CD4-positive, alpha-beta T cell (primary cell): ENCODE results near the gene COL24A1. TPM values are rescaled to one million over a fixed set of nuclear protein-coding genes. Genes with fewer than 3 reads are reported as not detected.

ENCODE experiments used
- ATAC-seq: fragments of 200-7000 bp; cut with Tn5 transposase; one replicate; pipeline ENCODE4 v1.10.0; 2022; ENCODE audit warnings: mild to moderate bottlenecking; ENCODE audit not compliant: poor library complexity
- CTCF ChIA-PET: fragments of 350-600 bp; sonication (Branson Sonifier 250); formaldehyde crosslinking; loops from one replicate; lab custom pipeline; 2021; ENCODE audit warnings: antibody characterized with exemption, inconsistent platforms; lab: Charles Lee
- POLR2A ChIA-PET: fragments of 350-600 bp; sonication (Branson Sonifier 250); formaldehyde crosslinking; loops from one replicate; lab custom pipeline; 2021; ENCODE audit warnings: antibody characterized with exemption, inconsistent platforms; lab: Charles Lee
- DNase-seq, 14 experiments: peaks; one replicate each; pipeline ENCODE4 v3.0.0-alpha.2; 2013 to 2020; ENCODE audit warnings: mixed read lengths in 2 of 14
- H3K27ac ChIP-seq, 2 donors: one replicate each; pipeline versions ENCODE4 v1.5.1 to v1.7.0; 2013; ENCODE audit warnings: low read length in 2 of 2, low read depth in 1 of 2, mild to moderate bottlenecking in 1 of 2
- H3K27me3 ChIP-seq, 2 experiments: 1 replicate in 1 of 2; 2 replicates in 1 of 2; pipeline versions ENCODE4 v1.6.1 to v1.7.0; 2013; ENCODE audit warnings: low read length in 2 of 2, control low read depth in 1 of 2, mild to moderate bottlenecking in 1 of 2, moderate library complexity in 1 of 2; ENCODE audit not compliant: insufficient read depth in 2 of 2, control insufficient read depth in 1 of 2
- H3K36me3 ChIP-seq: one replicate; pipeline ENCODE4 v1.6.1; 2013; ENCODE audit warnings: low read length, control low read depth; ENCODE audit not compliant: insufficient read depth
- H3K4me1 ChIP-seq: one replicate; pipeline ENCODE4 v1.6.1; 2013; ENCODE audit warnings: low read length, control low read depth; ENCODE audit not compliant: insufficient read depth
- H3K4me3 ChIP-seq: one replicate; pipeline ENCODE4 v1.5.1; 2013; ENCODE audit warnings: mild to moderate bottlenecking, low read length, moderate library complexity
- H3K9me3 ChIP-seq, 2 experiments: 1 replicate in 1 of 2; 2 replicates in 1 of 2; pipeline versions ENCODE4 v1.6.1 to v1.7.0; 2013; ENCODE audit warnings: low read length in 2 of 2, mild to moderate bottlenecking in 2 of 2, control low read depth in 1 of 2, moderate library complexity in 1 of 2; ENCODE audit not compliant: control insufficient read depth in 1 of 2, insufficient read depth in 1 of 2
- H3K27ac Mint-ChIP-seq: one replicate; pipeline ENCODE4 v1.8.0; 2020; ENCODE audit warnings: mixed read lengths
- H3K27me3 Mint-ChIP-seq: one replicate; pipeline ENCODE4 v1.8.0; 2021; ENCODE audit warnings: mixed read lengths
- H3K36me3 Mint-ChIP-seq: one replicate; pipeline ENCODE4 v1.8.0; 2021; ENCODE audit warnings: low read depth, mixed read lengths
- H3K4me1 Mint-ChIP-seq: one replicate; pipeline ENCODE4 v1.8.0; 2021; ENCODE audit warnings: low read depth, mixed read lengths
- H3K4me3 Mint-ChIP-seq: one replicate; pipeline ENCODE4 v1.8.0; 2020; ENCODE audit warnings: mild to moderate bottlenecking, mixed read lengths
- H3K9me3 Mint-ChIP-seq: one replicate; pipeline ENCODE4 v1.8.0; 2020; ENCODE audit warnings: mixed read lengths
- intact Hi-C, 2 experiments: fragments of 100-400 bp; cut with DNase I in 1 of 2; cut with micrococcal nuclease in 1 of 2; formaldehyde crosslinking; loops; one replicate each; pipeline versions ENCODE4 v1.15.1 to v1.9.0; 2023 to 2025; cut with DNase I, micrococcal nuclease
- total RNA-seq, 174 experiments: library from RNA in 2 of 174; stranded (reverse) in 2 of 174; gene quantifications; one replicate each; pipeline ENCODE4 v1.2.3 and lab custom pipeline; 2021 to 2026
- TF ChIP-seq, protein P1 (sequence below): fragments of 200-600 bp; IDR thresholded peaks from one replicate; pipeline ENCODE4 v1.8.0; 2022; ENCODE audit warnings: antibody characterized with exemption, mild to moderate bottlenecking

Gene COL24A1
- total RNA-seq, 2 experiments from 2014 or later, result 0.25 TPM; not detected in 1

DNA sequence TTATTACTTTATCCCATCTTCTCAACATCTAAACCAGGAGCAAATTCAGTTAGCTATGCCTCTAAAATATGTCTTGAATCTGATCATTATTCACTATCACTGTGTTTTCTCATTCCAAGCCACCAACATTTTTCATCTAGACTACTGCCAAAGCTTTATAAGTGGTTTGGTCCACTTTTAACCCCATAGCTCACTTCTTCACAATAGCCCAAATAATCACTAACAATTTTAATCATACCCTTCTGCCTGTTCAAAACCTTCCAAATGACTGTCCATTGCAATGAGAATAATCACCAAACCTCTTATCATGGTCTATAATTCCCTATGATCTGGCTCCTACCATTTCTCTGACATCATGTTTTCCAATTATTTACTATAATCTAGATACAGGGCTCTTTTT, 298.6 kb downstream of the COL24A1 start:
- no peaks in the 10 kb centered on the region for H3K36me3 Mint-ChIP-seq
- intact Hi-C loops, result no loop called here
- ATAC-seq (no peak), DNase-seq (no peak)
- H3K9me3 Mint-ChIP-seq, result no peaks in the 10 kb centered on the region
- no peak overlapping the region for H3K27ac Mint-ChIP-seq
- Histone ChIP-seq H3K27ac (no peak overlapping the region), H3K27me3 (no peaks in the 10 kb centered on the region), H3K4me1 (no peaks in the 10 kb centered on the region), H3K36me3 (no peaks in the 10 kb centered on the region), H3K4me3 (no peak overlapping the region), H3K9me3 (no peaks in the 10 kb centered on the region)
- H3K4me3 Mint-ChIP-seq, result no peak overlapping the region
- TF ChIP-seq, protein P1, sequence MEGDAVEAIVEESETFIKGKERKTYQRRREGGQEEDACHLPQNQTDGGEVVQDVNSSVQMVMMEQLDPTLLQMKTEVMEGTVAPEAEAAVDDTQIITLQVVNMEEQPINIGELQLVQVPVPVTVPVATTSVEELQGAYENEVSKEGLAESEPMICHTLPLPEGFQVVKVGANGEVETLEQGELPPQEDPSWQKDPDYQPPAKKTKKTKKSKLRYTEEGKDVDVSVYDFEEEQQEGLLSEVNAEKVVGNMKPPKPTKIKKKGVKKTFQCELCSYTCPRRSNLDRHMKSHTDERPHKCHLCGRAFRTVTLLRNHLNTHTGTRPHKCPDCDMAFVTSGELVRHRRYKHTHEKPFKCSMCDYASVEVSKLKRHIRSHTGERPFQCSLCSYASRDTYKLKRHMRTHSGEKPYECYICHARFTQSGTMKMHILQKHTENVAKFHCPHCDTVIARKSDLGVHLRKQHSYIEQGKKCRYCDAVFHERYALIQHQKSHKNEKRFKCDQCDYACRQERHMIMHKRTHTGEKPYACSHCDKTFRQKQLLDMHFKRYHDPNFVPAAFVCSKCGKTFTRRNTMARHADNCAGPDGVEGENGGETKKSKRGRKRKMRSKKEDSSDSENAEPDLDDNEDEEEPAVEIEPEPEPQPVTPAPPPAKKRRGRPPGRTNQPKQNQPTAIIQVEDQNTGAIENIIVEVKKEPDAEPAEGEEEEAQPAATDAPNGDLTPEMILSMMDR, result no peak
- ChIA-PET POLR2A (no interaction called here), CTCF (no interaction called here)
- H3K27me3 Mint-ChIP-seq, result no peaks in the 10 kb centered on the region
- no peaks in the 10 kb centered on the region for H3K4me1 Mint-ChIP-seq

DNA sequence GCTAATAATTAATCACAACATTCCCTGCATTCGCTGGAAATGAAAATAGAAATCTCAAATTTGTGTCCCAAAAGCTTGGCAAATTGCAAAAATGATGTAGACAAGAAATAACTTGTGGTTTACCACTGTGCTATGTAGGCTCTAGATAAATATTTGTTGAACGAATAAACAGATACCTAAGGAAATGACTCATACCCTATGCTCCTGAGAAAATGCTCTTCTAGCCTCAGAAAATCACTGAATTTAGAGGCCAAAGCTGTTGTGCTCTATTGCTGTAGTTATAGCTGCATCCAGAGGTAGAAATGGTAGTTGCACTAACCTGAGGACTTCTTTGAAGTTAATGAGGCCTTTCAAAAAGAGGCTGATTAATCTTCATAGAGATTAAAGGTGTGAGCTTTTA, 306.3 kb downstream of the COL24A1 start:
- POLR2A ChIA-PET, result no interaction called here
- no peak overlapping the region for H3K27ac Mint-ChIP-seq
- no peak for DNase-seq
- ATAC-seq, result no peak
- H3K9me3 Mint-ChIP-seq, result no peaks in the 10 kb centered on the region
- TF ChIP-seq, protein P1, result no peak
- intact Hi-C loops, result no loop called here
- Histone ChIP-seq H3K4me3 (no peak overlapping the region), H3K4me1 (no peaks in the 10 kb centered on the region), H3K9me3 (no peaks in the 10 kb centered on the region), H3K27me3 (no peaks in the 10 kb centered on the region), H3K36me3 (no peaks in the 10 kb centered on the region), H3K27ac (no peak overlapping the region)
- CTCF ChIA-PET, result no interaction called here
- no peaks in the 10 kb centered on the region for H3K27me3 Mint-ChIP-seq
- H3K4me1 Mint-ChIP-seq, result no peaks in the 10 kb centered on the region
- H3K4me3 Mint-ChIP-seq, result no peak overlapping the region
- H3K36me3 Mint-ChIP-seq, result no peaks in the 10 kb centered on the region

DNA sequence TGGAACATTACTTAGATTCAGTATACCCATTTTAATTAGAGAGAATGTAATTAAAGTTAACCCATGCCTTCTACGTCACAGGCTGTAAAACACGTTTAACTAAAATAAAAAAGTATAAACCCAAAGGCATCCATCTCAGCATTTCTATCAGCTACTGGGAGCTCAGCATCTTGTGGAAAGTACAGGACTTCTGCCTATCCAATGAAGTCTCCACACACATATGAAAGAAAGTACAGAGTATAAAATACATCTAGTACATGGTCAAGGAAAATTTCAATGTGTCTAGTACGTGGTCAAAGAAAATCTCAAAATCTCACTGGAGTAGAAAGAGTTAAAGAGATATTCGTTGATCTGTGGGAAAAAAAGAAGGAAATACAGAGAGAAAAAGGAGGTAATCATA, 306.9 kb downstream of the COL24A1 start:
- no peaks in the 10 kb centered on the region for H3K27me3 Mint-ChIP-seq
- CTCF ChIA-PET, result no interaction called here
- no peak overlapping the region for H3K27ac ChIP-seq
- intact Hi-C loops, result no loop called here
- H3K36me3 Mint-ChIP-seq, result no peaks in the 10 kb centered on the region
- no peaks in the 10 kb centered on the region for H3K36me3 ChIP-seq
- no peaks in the 10 kb centered on the region for H3K27me3 ChIP-seq
- H3K4me1 Mint-ChIP-seq, result no peaks in the 10 kb centered on the region
- no peak overlapping the region for H3K4me3 Mint-ChIP-seq
- H3K4me3 ChIP-seq, result no peak overlapping the region
- no peaks in the 10 kb centered on the region for H3K9me3 ChIP-seq
- H3K4me1 ChIP-seq, result no peaks in the 10 kb centered on the region
- DNase-seq, result no peak
- H3K9me3 Mint-ChIP-seq, result no peaks in the 10 kb centered on the region
- POLR2A ChIA-PET, result no interaction called here
- no peak overlapping the region for H3K27ac Mint-ChIP-seq
- ATAC-seq, result no peak
- TF ChIP-seq, protein P1, result no peak
